Measurements from ENCODE around the gene ADCYAP1R1. TPM values are rescaled to one million over a fixed set of nuclear protein-coding genes. Genes with fewer than 3 reads are reported as not detected.

The ADCYAP1R1 gene
- total and polyA plus RNA-seq, 7 donors = 0.60 to 35.7 (median 18.2) TPM; not detected in 1

GRCh38 chr7:31093282-31093681 is 41.2 kb downstream of the ADCYAP1R1 start:
- TF ChIP-seq POLR2AphosphoS5 (IDR thresholded peaks at IDR 0.05) = no peak
- TF ChIP-seq POLR2A (IDR thresholded peaks at IDR 0.05) = no peak
- no peak for TF ChIP-seq EP300 (IDR thresholded peaks at IDR 0.05)
- no peak for TF ChIP-seq CTCF (IDR thresholded peaks at IDR 0.05)
- Histone ChIP-seq H3K4me3 (no peak overlapping the region), H3K36me3 (no peaks in the 10 kb centered on the region), H3K4me1 (no peaks in the 10 kb centered on the region), H3K27me3 (no peaks in the 10 kb centered on the region), H3K9me3 (no peaks in the 10 kb centered on the region), H3K27ac (no peak overlapping the region)
- 90 to 91% methylated on average over 3 of the region's 3 CpGs for WGBS, 2 donors
- intact Hi-C loops (cut with DNase I) = no loop called here
- peak; percentile 34 for DNase-seq

GRCh38 chr7:31094271-31094670 is 42.2 kb downstream of the ADCYAP1R1 start:
- Histone ChIP-seq H3K27ac (no peak overlapping the region), H3K4me1 (no peaks in the 10 kb centered on the region), H3K27me3 (no peaks in the 10 kb centered on the region), H3K9me3 (no peaks in the 10 kb centered on the region), H3K4me3 (no peak overlapping the region), H3K36me3 (no peaks in the 10 kb centered on the region)
- no peak for TF ChIP-seq POLR2AphosphoS5 (IDR thresholded peaks at IDR 0.05)
- no peak for TF ChIP-seq EP300 (IDR thresholded peaks at IDR 0.05)
- no peak for TF ChIP-seq CTCF (IDR thresholded peaks at IDR 0.05)
- TF ChIP-seq POLR2A (IDR thresholded peaks at IDR 0.05) = no peak
- WGBS, 2 donors = 59 to 76% methylated on average over 4 of the region's 4 CpGs
- intact Hi-C loops (cut with DNase I) = no loop called here
- peak; percentile 41 for DNase-seq

DNA sequence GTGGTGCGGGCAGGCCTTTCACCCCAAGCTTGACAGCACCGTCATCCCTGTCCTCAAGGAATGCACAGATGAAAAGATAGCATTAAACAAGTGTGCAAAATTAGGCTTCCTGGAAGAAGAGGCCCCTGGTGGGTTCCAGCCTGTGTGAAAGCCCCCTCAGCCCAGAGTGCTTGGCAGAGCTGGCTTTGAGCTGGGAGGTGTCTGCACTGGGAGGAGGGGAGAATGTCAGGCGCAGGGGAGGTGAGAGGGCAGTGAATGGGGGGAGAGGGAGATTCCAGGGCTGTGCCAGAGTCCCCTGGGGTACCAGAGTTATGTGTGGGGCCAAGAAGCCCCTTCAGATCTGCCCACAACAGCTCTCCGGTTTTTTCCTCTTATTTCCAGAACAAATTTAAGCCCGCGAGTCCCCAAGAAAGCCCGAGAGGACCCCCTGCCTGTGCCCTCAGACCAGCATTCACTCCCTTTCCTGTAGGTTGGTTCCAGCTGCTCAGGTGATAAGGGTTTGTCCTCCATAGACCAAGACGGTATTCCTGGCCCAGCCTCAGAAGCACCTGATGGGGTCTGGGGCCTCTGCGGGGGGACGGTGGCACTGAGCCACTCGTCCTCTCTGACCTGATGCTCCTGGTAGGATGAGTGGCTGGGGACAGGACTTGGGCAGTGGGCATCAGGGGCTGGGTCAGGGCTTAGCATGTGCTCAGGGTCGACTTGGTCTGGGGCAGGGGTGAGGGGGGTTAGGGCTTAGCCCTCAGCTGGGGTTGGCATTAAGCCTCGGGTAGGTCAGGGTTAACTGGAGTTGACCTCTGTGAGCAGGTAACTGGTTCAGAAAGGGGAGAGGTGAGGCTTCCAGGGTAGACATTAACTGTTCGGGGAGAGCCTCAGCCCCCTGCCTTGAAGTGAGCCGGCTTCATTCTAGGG is 43.4 kb downstream of the ADCYAP1R1 start:
- H3K4me1 ChIP-seq = no peaks in the 10 kb centered on the region
- DNase-seq = peak; percentile 45
- WGBS, 2 donors = 66 to 77% methylated on average over 15 of the region's 15 CpGs
- no peak overlapping the region for H3K4me3 ChIP-seq
- no peak overlapping the region for H3K27ac ChIP-seq
- H3K27me3 ChIP-seq = no peaks in the 10 kb centered on the region
- H3K9me3 ChIP-seq = no peaks in the 10 kb centered on the region
- intact Hi-C loops (cut with DNase I) = no loop called here
- no peak for TF ChIP-seq CTCF (IDR thresholded peaks at IDR 0.05)
- no peak for TF ChIP-seq EP300 (IDR thresholded peaks at IDR 0.05)
- no peak for TF ChIP-seq POLR2AphosphoS5 (IDR thresholded peaks at IDR 0.05)
- TF ChIP-seq POLR2A (IDR thresholded peaks at IDR 0.05) = no peak
- no peaks in the 10 kb centered on the region for H3K36me3 ChIP-seq

- H3K4me1 ChIP-seq = no peaks in the 10 kb centered on the region
- no peak overlapping the region for H3K27ac ChIP-seq
- H3K27me3 ChIP-seq = no peaks in the 10 kb centered on the region
- H3K36me3 ChIP-seq = no peaks in the 10 kb centered on the region
- intact Hi-C loops (cut with DNase I) = no loop called here
- H3K9me3 ChIP-seq = no peaks in the 10 kb centered on the region
- peak; percentile 55 for DNase-seq
- no peak overlapping the region for H3K4me3 ChIP-seq
- TF ChIP-seq POLR2AphosphoS5 (IDR thresholded peaks at IDR 0.05) (no peak), CTCF (IDR thresholded peaks at IDR 0.05) (no peak), POLR2A (IDR thresholded peaks at IDR 0.05) (no peak), EP300 (IDR thresholded peaks at IDR 0.05) (no peak)
- WGBS, 2 donors = 61 to 71% methylated on average over 8 of the region's 8 CpGs
These were observed 44.2 kb downstream of the ADCYAP1R1 start for GRCh38 chr7:31096198-31096876.
